Neural cell (in vitro differentiated cells): ENCODE measurements around the gene OCIAD2.

ENCODE experiments used
- CTCF ChIP-seq: fragments of 450-650 bp; IDR thresholded peaks from 2 replicates; pipeline ENCODE4 v1.5.1; 2014; ENCODE audit warnings: antibody characterized with exemption, mild to moderate bottlenecking, moderate library complexity; ENCODE audit not compliant: poor library complexity, severe bottlenecking
- RAD21 ChIP-seq: fragments of 450-650 bp; conservative IDR thresholded peaks from 2 replicates; pipeline ENCODE4 v1.6.1; 2014; ENCODE audit warnings: antibody characterized with exemption, mild to moderate bottlenecking, moderate library complexity
- SMC3 ChIP-seq: fragments of 450-650 bp; conservative IDR thresholded peaks from 2 replicates; pipeline ENCODE4 v1.6.1; 2014; ENCODE audit warnings: antibody characterized with exemption, mild to moderate bottlenecking, moderate library complexity; ENCODE audit not compliant: poor library complexity
- TAF1 ChIP-seq: IDR thresholded peaks from 2 replicates; pipeline ENCODE4 v1.6.1; 2012; ENCODE audit warnings: low read depth

- TF ChIP-seq CTCF = no peak
- TF ChIP-seq SMC3 = no peak
- no peak for TF ChIP-seq RAD21
- no peak for TF ChIP-seq TAF1
Measured at GRCh38 chr4:48853604-48854394, 52.8 kb downstream of the OCIAD2 start.
